Psoas muscle (tissue), 8 donors: ENCODE results near the gene C19orf73. TPM values are rescaled to one million over a fixed set of nuclear protein-coding genes. Genes with fewer than 3 reads are reported as not detected.

Experiments used
- ATAC-seq, 4 donors: fragments of 200-7000 bp; cut with Tn5 transposase; one replicate each; pipeline ENCODE4 v1.9.1; 2020; ENCODE audit warnings: moderate library complexity in 3 of 4, mild to moderate bottlenecking in 2 of 4
- DNase-seq, 2 donors: peaks; one replicate each; pipeline ENCODE4 v3.0.0-alpha.2; 2020
- H3K27ac ChIP-seq: fragments of 200-600 bp; one replicate; pipeline ENCODE4 v1.8.0; 2022
- H3K27me3 ChIP-seq, 3 donors: fragments of 200-600 bp in 1 of 3; one replicate each; pipeline versions ENCODE4 v1.6.1 to v1.8.0; 2013 to 2022; ENCODE audit warnings: low read length in 2 of 3, mild to moderate bottlenecking in 2 of 3, moderate library complexity in 1 of 3; ENCODE audit not compliant: insufficient read depth in 3 of 3
- H3K36me3 ChIP-seq, 2 donors: fragments of 200-600 bp in 1 of 2; one replicate each; pipeline versions ENCODE4 v1.6.1 to v1.8.0; 2013 to 2022; ENCODE audit warnings: low read depth in 1 of 2, mild to moderate bottlenecking in 1 of 2, moderate library complexity in 1 of 2; ENCODE audit not compliant: insufficient read depth in 1 of 2
- H3K4me1 ChIP-seq: fragments of 200-600 bp; one replicate; pipeline ENCODE4 v1.8.0; 2022
- H3K4me3 ChIP-seq: fragments of 200-600 bp; one replicate; pipeline ENCODE4 v1.8.0; 2022; ENCODE audit warnings: mild to moderate bottlenecking
- H3K9me3 ChIP-seq: fragments of 200-600 bp; one replicate; pipeline ENCODE4 v1.8.0; 2022
- CTCF ChIP-seq: fragments of 200-600 bp; IDR thresholded peaks from one replicate; pipeline ENCODE4 v1.8.0; 2022; ENCODE audit warnings: antibody characterized with exemption
- WGBS, 3 donors: extraction: QIAGEN DNeasy Blood & Tissue Kit; methylation state at CpG; one replicate each; pipeline versions ENCODE4 v1.1.6 to v1.1.7; 2013; 5-methylcytosine and 5-hydroxymethylcytosine counted together
- intact Hi-C, 2 donors: fragments of 100-400 bp; cut with DNase I; formaldehyde crosslinking; loops; one replicate each; pipeline versions ENCODE4 v1.11.0 to v1.14.2; 2022
- polyA plus RNA-seq, 3 donors: library from polyadenylated mRNA; stranded (reverse); fragments of 200-250 nt; gene quantifications; one replicate each; pipeline ENCODE4 v1.2.3, GENCODE V29; 2013
- total RNA-seq, 4 donors: library from RNA; stranded (reverse); fragmentation: NEBNext Ultra II Directional in 2 of 4; extraction: Animal tissue kit (Norgen Biotek cat#: 25700) in 2 of 4; gene quantifications; one replicate each; pipeline versions ENCODE4 v1.2.1 to v1.2.4, GENCODE V29; 2021 to 2023
- donor health status: healthy with polysubstance abuse.
- donor health status: DM: no; HTN: no; CAD: no; lungs with moderate emphysema.
- donor health status: Bipolar disorder and iron deficiency.
- donor health status: healthy.
- donor health status: DM: yes; HTN: yes; CAD: no.
- donor health status: DM: no; HTN: no; CAD: no.
- donor health status: DM: no; HTN: no; CAD: no.
- donor health status: DM: yes; HTN: yes; CAD: no.

Gene C19orf73
- total and polyA plus RNA-seq, 7 donors = 0.54 to 1.9 (median 1.6) TPM

- ATAC-seq (peak; percentile 81 to 85 (median 83)), DNase-seq (peak; percentile 71 to 93)
- 18 to 26% (median 22%) methylated on average over 3 to 4 of the region's 4 CpGs for WGBS, 3 donors
- Histone ChIP-seq H3K27ac (peak overlapping the region; percentile 99), H3K27me3 (no peaks in the 10 kb centered on the region), H3K4me3 (peak overlapping the region; percentile 77), H3K9me3 (no peaks in the 10 kb centered on the region), H3K36me3 (no peaks in the 10 kb centered on the region), H3K4me1 (peaks cover 27% of the 10 kb centered on the region)
- TF ChIP-seq CTCF = no peak
- intact Hi-C loops = loop anchor here (5.0 to 10.0 kb wide), 2 partner anchors 41 to 161 kb away; partner anchors contain the start of genes GYS1 (in 1 of the 2) and RUVBL2 (in 1 of the 2)
Observed at GRCh38 chr19:49155820-49156346, 36.9 kb upstream of the C19orf73 start.

GRCh38 chr19:49155005-49155819 is 36.3 kb upstream of the C19orf73 start, which contains the start of gene HRC:
HRC (minus strand) TSS chr19:49155396; CDS start chr19:49155237, 159 bp downstream.
- TF ChIP-seq CTCF = no peak
- Histone ChIP-seq H3K27ac (peak within 1 kb of the TSS; percentile 99), H3K36me3 (no peaks in the 10 kb centered on the region), H3K4me3 (peak within 1 kb of the TSS; percentile 77), H3K27me3 (no peaks in the 10 kb centered on the region), H3K9me3 (no peaks in the 10 kb centered on the region), H3K4me1 (peaks cover 30% of the 10 kb centered on the region)
- peak; percentile 76 to 80 (median 78) for ATAC-seq
- DNase-seq = peak; percentile 67 to 91
- intact Hi-C loops = loop anchor here (5.0 to 10.0 kb wide), 2 partner anchors 42 to 160 kb away; partner anchors contain the start of genes GYS1 (in 1 of the 2) and RUVBL2 (in 1 of the 2)
- 17 to 33% (median 17%) methylated on average over 19 of the region's 19 CpGs for WGBS, 3 donors

GRCh38 chr19:49154279-49154678 is 35.3 kb upstream of the C19orf73 start:
- peaks cover 29% of the 10 kb centered on the region for H3K4me1 ChIP-seq
- no peak for DNase-seq
- no peaks in the 10 kb centered on the region for H3K9me3 ChIP-seq
- no peaks in the 10 kb centered on the region for H3K36me3 ChIP-seq
- H3K27me3 ChIP-seq = no peaks in the 10 kb centered on the region
- intact Hi-C loops = loop anchor here (5.0 to 10.0 kb wide), 2 partner anchors 37 to 159 kb away; partner anchors contain the start of genes C19orf73 (in 2 of the 2), PPFIA3 (in 2 of the 2), GYS1 (in 1 of the 2) and RUVBL2 (in 1 of the 2)
- no peak for ATAC-seq
- no peak for TF ChIP-seq CTCF
- peak overlapping the region; percentile 77 for H3K4me3 ChIP-seq
- H3K27ac ChIP-seq = peak overlapping the region; percentile 99
- WGBS, 3 donors = 69 to 77% (median 75%) methylated on average over 6 of the region's 6 CpGs

GRCh38 chr19:49153167-49153809 is 34.3 kb upstream of the C19orf73 start:
- Histone ChIP-seq H3K36me3 (no peaks in the 10 kb centered on the region), H3K27ac (peak overlapping the region; percentile 99), H3K4me3 (peak overlapping the region; percentile 77), H3K4me1 (peaks cover 22% of the 10 kb centered on the region), H3K9me3 (no peaks in the 10 kb centered on the region), H3K27me3 (no peaks in the 10 kb centered on the region)
- 47 to 86% (median 55%) methylated on average over 8 to 10 of the region's 10 CpGs for WGBS, 3 donors
- no peak for TF ChIP-seq CTCF
- ATAC-seq = no peak
- intact Hi-C loops = loop anchor here (5.0 to 10.0 kb wide), 2 partner anchors 36 to 158 kb away; partner anchors contain the start of genes C19orf73 (in 2 of the 2), PPFIA3 (in 2 of the 2), GYS1 (in 1 of the 2) and RUVBL2 (in 1 of the 2)
- DNase-seq = no peak
